Measurements from ENCODE around the gene ARPC1B.

DNA sequence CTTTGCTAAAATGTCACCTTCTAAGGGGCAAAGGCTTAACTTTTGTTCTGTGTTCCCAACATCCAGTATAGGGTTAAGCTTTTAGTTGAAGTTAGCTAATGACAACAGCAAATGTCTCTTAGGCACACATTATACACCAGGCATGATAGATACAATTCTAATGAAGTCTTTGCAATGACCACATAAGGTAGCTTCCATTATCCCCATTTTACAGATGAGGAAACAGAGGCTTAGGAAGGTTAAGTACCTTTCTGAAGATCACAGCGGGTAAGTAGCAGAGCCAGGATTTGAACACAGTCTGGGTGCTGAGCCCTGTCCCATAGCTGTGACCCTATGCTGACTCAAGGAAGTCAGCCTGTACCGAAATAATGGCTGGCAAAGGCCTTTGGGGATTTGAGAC is 36.1 kb downstream of the ARPC1B start:
- TF ChIP-seq POLR2A (IDR thresholded peaks at IDR 0.05; ENCODE audit: low read depth, low read length) (no peak), PAX5 (IDR thresholded peaks at IDR 0.05; ENCODE audit: insufficient read depth, low read length, severe bottlenecking) (no peak), POLR2AphosphoS5 (IDR thresholded peaks at IDR 0.05; ENCODE audit: low read depth, low read length) (no peak), TAF1 (IDR thresholded peaks at IDR 0.05; ENCODE audit: low read depth, low read length) (no peak), SPI1 (IDR thresholded peaks at IDR 0.05; ENCODE audit: low read depth, low read length) (no peak), POU2F2 (IDR thresholded peaks at IDR 0.05; ENCODE audit: low read depth, low read length) (no peak)

Data from GM12891 (cell line).